Stimulated activated naive CD4-positive, alpha-beta T cell treated with Interleukin-2 at 50 U/mL for 16 hours (primary cell): ENCODE measurements around the gene FRS2.
A peak's percentile ranks its signal among the peaks of the same experiment; 100 is the strongest.
"Not testable (repeated sequence)": the region's sequence is repeated elsewhere in the genome, so short reads cannot be mapped to it uniquely, and the experiment has no call there.

Experiments
- DNase-seq: peaks from one replicate; lab custom pipeline; 2025; lab: John Stamatoyannopoulos, UW

Gene FRS2

DNA sequence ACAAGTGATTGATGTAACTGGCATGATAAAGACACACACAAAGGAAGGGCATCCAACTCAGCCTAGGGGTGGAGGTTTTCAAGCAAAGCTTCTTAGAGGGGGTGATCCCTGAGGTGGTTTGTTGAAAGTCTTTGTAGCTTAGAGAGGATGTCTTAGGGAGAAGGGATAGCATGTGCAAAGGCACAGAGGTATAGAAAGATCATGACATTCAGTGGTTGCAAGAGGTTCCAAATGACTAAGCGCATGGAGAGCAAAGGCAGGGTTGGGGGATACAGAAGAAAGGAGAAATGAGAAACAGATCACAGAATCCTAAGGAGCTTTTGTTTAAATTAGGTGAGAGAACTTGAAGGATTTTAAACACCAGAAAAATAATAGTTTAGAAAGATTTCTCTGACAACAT lies 109.9 kb downstream of the FRS2 start:
- no peak for DNase-seq

DNA sequence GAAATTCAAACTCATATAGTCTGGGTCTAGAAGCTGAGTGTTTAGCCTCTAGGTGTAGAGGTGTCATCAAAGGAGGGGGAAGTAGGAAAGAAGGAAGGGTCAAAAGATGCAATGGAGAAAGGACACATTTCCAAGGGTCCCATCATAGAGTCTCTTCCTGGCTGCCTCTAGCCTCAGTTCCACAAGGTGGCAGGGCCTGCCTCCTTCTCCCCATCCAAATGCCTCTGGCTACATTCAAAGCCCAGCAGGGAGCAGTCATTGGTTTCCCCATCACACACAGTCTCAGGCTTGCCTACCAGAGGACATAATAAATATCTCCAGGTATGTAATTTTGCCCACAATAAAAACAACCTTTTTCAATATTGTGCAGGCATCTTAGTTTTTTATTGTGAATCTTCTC lies 113.0 kb downstream of the FRS2 start:
- DNase-seq, result no peak

DNA sequence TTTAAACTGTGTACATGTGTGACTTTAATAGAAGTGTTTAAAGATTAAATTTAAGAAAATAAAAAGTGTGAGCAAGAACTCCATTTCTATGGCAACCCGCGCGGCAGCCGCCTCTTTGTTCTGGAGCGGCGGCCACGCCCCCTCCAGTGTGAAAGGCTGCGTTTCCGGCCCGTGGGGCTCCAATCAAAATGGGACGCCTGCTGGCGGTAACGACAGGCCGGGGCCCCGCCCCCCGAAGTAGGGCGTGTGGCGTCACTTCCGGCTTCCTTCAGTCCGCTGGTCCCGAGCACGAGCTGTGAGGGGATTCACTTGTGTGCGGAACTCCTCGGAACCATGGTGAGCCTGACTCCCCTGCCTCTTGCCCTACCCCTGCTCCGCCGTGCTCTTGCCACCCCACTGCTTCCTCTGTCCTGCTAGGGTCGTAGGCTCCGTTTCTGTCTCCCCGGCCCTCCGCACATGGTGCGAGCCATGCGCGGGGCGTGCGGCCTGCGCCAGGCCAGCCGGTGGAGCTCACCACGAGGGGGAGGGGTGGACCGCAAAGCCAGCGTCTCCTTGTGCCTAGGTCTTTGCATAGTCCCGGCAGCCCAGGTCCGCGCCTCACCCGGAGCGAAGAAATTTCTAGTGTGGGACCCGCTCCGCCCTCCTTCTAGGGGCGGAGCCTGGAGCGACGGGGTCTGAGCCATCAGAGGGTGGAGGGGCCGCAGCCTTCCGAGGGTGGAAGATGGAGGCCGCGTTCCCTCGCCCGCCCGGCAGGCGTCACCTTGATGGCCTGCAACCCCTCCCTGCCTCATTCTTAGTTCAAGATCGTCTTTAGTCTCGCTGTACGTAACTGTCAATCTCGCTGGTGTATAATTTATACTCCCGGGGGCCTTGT lies 115.2 kb downstream of the FRS2 start, which contains the start of gene CCT2:
TSS of gene CCT2 (plus strand) at position 271 of the 874 bp plus-strand sequence. CDS start at position 334, 63 bp downstream.
- peak; percentile 96 for DNase-seq

DNA sequence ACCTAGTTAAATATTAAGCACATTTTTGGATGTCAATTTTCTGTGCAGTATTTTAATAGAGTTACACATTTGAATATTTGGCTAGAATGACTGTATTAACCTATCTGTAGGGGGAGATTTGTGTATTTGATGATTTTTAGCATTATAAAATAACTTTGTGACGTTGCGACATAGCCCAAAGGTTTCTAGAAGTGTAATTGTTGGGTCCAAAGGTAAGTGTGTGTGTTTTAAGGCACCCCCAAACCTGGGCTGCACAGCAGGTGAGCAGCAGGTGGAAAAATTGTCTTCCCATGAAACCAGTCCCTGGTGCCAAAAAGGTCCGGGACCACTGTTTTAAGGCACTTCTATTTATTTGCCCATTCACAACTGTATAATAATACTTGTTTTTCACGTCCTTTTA lies 118.3 kb downstream of the FRS2 start:
- no peak for DNase-seq

DNA sequence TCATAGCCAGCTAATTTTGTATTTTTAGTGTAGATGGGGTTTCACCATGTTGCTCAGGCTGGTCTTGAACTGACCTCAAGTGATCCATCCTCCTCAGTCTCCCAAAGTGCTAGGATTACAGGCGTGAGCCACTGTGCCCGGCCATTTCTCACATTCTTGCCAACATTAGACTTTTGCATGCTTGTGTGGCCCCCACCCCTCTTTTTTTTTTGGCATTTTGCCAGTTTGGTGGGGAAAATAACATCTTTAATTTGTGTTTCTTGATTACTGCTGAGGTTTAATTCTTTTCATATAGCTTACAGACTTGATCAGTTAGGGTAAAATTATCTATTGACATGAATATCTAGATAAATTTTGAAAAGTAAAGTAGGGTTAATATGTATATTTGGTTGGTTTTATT lies 118.9 kb downstream of the FRS2 start:
- DNase-seq, result no peak

DNA sequence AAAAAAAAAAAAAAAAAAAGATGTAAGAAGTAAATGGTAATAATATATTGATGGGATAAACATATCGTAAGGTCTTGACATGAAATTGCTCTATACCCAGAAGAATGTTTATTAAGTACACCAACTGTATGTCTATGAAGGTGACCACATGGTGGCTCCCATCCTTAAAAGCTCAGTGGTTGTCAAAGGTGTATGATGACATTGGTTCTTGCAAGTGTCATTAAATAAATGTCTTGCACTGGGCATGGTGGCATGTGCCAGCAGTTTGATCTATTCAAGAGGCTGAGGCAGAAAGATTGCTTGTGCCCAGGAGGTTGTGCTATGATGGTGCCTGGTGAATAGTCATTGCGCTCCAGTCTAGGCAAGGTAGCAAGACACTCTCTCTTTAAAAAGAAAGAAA lies 125.5 kb downstream of the FRS2 start:
- DNase-seq, result no peak

DNA sequence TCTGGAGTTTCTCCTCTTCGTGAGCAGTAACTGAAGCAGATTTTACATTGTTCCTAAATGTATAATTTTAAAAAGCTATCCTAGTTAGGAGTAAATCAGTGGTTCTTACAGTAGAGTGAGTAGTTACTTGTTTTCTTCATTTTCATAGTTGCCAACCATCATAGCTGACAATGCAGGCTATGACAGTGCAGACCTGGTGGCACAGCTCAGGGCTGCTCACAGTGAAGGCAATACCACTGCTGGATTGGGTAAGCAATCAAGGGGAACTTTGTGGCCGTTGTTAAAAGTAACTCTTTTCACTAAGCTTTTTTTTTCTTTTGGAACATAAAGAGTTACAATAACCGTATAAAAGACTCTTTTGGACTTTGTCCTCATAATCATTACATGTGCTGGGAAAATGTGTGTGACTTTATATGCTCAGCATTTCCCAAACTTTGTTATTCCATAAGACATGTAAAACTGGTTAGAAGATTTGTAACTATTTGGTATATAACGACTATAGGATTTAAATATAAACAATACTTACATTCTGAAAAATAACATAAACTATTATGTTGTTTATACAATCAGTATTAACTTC lies 128.1 kb downstream of the FRS2 start:
- DNase-seq, result no peak

DNA sequence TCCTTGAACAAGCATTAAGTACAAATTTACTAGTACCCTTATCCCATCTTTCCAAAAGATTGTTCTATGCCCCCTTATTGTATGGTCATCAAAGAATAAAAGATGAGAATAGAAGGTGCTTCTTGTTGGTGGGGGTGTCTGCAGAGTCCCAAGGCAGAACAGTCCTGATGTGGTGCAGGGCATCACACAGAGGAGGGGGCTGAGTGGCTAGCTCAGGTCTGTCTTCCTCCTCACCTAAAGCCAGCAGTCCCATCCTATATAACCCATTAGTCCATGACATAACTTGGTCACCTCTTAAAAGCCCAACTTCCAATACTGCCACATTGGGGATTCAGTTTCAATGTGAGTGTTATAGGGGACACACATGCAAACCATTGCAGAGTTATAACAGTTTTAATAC lies 130.6 kb downstream of the FRS2 start:
- no peak for DNase-seq

DNA sequence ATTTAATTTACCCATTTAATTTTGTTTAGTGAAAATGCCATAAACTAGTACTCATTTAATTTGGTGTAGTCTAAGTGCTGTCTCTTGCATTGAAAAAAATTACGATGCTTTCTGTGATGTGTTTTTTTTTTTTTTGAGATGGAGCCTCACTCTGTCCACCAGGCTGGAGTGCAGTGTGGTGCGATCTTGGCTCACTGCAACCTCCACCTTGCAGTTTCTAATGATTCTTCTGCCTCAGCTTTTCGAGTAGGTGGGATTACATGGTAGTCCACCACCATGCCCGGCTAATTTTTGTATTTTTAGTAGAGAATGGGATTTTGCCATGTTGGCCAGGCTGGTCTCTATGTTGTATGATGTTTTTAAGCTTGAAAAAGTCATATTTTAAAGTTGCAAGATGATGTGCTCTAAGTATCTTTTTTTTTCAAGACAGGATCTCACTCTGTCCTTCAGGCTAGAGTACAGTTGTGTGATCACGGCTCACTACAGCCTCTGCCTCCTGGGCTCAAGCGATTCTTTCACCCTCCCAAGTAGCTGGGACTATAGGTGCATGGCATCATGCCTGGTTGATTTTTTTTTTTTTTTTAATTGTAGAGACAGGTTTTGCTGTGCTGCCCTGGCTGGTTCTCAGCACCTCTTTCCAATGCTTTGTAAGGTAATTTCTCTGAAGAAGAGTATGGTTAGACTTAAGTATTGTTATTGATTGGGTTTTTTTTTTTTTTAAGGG lies 131.9 kb downstream of the FRS2 start:
- DNase-seq, result no peak

DNA sequence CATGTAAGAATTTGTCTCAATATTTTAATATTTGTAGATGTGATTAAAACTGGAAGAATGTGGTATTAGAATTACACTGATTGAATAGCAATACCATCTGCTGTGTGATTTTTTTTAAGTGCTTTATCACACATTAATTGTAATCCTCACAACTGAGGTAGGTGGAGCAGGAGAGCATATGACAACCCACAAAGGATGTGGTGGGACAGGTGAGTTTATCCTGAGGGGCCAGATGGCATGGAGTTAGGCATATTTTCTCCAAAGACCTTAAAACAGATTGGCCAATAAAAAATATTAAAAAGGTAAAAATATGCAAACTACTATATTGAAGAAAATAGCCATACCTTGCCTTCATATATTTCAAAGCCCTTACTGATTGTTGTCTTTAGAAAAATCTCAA lies 132.8 kb downstream of the FRS2 start:
- DNase-seq, result no peak

DNA sequence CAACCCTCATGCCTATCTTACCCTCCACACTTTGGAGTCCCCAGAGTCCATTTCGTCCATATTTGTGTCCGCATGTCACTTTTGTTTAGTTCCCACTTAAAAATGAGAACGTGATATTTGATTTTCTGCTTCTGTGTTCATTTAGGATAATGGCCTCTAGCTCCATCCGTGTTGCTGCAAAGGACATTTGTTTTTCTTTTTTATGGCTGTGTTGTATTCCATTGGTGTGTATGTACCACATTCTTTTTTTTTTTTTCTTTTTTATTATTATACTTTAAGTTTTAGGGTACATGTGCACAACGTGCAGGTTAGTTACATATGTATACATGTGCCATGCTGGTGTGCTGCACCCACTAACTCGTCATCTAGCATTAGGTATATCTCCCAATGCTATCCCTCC lies 133.4 kb downstream of the FRS2 start:
- not testable (repeated sequence) for DNase-seq

DNA sequence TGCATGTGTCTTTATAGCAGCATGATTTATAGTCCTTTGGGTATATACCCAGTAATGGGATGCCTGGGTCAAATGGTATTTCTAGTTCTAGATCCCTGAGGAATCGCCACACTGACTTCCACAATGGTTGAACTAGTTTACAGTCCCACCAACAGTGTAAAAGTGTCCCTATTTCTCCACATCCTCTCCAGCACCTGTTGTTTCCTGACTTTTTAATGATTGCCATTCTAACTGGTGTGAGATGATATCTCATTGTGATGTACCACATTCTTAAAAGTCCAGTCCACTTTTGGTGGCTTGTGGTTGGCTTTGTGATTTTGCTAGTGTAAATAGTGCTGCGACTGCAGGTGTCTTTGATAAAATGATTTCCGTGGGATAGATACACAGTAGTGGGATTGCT lies 134.1 kb downstream of the FRS2 start:
- not testable (repeated sequence) for DNase-seq

DNA sequence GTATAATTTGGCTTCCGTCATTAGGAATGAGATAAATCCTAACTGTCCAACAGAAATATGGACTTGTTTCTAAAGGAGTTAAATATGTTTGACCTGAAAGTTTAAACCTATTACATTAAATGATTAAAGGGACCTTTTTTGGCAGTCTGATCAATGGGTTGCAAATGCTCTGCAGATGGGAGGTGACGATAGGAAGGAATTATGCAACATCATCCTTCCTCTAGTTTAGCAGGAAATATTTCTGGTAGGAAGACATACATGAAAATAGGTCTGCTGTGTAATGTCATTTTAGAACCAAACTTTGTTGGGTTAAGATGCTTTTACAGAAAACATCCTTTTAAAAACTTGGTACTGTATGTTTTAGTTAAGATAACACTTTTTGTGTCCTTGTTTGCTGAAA lies 137.9 kb downstream of the FRS2 start:
- no peak for DNase-seq

DNA sequence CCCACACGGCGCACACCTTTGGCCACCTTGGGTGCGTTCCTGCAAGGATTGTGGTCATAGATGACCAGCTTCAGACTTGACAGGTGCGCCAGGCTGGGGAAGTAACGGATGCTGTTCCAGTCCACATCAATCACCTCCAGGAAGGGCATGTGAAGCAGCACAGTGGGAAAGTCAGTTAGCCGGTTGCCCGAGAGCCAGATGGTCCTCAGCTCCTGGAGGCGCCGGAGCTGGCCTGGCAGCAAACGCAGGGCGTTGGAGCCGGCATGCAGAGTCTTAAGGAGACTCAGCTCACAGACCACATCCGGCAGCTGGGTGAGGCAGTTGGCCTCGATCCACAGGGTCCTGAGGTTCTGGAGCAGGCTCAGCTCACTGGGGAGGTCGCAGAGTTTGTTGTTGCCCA lies 139.9 kb downstream of the FRS2 start:
- DNase-seq, result no peak

DNA sequence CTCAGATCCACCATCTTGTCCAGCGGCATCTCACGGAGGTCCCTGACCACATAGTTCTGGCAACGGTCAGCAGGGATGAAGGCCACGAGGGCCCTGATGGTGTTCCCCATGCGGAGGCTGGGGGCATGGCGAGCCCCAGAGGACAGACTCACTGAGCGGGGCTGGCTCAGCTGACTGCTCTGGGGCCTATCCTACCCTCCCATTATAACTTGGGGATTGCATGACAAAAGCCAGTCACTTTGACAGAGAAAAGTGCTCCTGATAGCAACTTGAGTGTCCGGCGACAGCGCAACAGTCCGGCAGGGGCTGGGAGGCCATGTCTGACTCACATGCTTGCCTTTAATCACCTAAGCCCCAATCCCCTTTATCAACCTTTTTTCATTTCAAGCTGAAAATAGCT lies 140.5 kb downstream of the FRS2 start, which contains the start of gene LRRC10:
TSS of gene LRRC10 (minus strand) at position 179 of the 400 bp plus-strand sequence. CDS start at position 110, 69 bp downstream.
- no peak for DNase-seq

DNA sequence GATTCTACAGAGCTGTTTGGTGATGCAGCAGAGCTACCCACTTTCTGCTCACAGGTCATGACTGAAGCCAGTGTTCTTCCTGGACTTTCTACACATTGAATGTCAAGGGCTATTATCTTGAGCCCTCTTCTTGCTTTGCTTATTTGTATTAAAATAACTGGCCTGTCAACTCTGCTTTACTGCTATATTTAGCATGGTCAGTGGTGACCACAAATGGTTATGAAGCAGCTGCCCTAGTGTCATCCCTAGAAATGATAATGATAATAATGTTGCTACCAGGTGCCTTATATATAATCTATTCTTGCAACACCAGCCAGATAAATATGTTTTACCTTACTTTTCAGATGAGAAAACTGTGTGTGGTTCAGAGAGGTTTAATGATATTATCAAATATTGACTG lies 143.2 kb downstream of the FRS2 start:
- DNase-seq, result no peak

DNA sequence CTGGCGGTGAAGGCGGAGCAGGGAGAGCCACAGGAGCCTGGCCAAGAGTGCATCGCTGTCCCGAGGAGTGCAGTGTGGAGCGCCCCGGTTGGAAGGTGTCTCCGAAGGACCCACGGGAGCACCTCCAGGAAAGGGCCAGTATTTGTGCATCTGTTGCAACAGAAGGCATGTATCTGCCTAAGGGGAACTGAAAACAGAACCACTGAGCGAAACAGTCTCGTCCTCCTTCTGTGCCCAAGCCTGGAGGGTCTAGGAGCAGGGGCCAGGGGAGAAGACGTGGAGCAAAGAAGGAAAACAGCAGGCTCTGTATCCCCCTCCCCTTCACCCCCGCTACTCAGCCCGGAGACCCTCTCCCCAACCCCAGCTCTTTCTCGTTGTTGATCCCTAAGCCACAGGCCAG lies 145.8 kb downstream of the FRS2 start:
- DNase-seq, result no peak

DNA sequence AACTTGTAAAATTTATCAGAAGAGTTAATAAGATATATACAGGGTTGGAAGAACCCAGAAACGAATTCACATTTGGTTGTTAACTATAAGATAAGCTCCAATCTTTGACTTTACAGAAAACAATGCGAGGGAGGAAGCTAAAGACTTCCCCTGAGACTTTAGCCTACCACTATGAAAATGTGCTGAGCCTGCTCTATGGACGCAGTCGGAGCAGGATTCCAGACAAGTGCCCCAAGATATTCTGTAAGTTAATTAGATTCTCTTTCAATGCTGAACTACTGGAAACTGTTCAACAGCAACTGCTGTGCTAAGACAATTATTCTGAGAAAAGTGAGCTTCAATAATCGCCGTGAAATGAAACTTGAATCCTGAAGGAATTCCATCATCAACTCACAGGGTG lies 148.9 kb downstream of the FRS2 start:
- DNase-seq, result no peak

DNA sequence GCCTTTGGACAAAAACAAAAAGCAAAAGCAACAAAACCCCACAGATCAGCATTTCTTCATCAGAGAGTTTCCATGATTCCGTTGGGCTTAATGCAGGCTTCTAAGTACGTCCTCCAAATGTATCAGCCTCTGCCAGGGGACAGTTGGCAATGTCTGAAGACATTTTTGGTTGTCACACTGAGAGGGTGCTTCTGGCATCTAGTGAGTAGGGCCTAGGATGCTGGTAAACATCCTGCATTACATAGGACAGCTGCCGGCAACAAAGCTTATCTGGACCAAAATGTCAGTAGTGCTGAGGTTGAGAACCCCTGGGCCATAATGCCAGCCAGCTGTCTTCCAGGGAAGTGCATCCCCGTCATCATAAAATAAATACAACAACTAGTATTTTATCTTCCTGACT lies 149.9 kb downstream of the FRS2 start:
- DNase-seq, result no peak

DNA sequence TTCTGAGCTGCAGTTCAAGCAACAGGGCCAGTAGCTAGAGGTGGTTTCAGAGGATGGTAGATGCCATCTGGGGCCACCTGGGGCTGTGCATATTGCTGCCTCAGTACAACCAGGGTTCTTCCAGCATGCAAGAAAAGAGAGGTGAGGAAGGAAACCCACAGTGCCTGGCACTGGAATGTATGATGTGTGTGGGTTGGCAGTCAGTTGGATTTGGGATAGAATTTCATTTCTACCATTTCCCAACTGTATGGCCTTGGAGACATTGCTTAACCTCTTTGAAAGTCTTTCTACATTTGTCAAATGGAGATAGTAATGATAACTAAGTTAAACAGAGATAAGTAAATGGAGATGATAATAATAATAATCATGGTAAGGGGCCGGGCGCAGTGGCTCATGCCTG lies 150.7 kb downstream of the FRS2 start:
- no peak for DNase-seq

DNA sequence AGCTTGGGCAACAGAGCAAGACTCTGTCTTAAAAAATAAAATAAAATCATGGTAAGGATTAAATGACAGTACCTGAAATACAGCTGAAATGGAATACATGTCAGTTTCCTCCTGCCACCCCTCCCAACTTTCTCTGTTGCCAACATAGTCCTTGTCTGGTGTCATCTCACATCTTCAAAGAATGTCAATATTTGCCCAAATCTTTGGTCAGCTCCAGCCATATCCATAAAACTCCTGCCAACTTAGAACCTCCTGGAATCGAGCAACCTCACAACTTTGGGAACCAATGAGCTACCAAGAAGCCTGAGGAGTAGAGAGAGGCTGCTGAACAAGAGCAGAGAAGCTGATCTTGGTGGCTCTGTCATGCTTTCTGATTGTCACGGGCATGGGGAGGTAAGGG lies 151.4 kb downstream of the FRS2 start:
- no peak for DNase-seq

DNA sequence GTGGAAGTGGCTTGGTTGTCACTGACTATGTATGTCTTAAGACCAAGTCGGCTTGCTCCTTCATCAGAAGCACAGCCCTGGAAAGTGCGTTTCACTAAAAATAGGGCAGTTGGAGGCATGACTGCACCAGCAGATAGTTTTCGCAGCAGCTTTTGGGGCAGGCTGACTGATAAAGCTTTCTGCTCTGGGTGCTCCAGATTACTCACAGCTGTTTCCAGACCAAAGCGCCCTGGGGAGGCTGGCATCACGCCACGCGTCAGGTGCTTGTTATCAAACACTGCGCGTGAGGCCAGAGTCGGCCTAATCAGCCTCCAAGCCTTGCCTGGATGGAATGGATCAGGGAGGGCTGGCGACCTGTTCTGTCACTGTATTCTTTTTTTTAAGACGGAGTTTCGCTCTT lies 153.8 kb downstream of the FRS2 start:
- DNase-seq, result no peak

DNA sequence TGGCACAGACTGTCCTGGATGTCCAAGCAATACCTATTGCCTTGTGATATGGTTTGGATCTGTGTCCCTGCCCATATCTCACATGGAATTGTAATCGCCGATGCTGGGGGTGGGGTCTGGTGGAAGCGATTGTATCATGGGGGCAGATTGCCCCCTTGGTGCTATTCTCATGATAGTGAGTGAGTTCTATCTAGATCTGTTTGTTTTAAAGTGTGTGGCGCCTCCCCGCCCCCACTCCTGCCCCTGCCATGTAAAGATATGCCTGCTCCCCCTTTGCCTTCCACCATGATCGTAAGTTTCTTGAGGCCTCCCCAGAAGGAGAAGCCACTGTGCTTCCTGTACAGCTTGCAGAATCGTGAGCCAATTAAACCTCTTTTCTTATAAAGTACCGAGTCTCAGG lies 157.3 kb downstream of the FRS2 start:
- no peak for DNase-seq
